ENCODE results near the gene NEDD8.

NEDD8 gene

GRCh38 chr14:24263848-24264247 lies 31.7 kb upstream of the NEDD8 start:
- no peak for DNase-seq (ENCODE audit: low spot score)

- DNase-seq (ENCODE audit: low spot score) = no peak
These were observed 30.9 kb upstream of the NEDD8 start, which contains the start of gene TGM1 for GRCh38 chr14:24262821-24263733. TGM1 (minus strand) TSS chr14:24263177; CDS start chr14:24262352, 825 bp downstream.

DNA sequence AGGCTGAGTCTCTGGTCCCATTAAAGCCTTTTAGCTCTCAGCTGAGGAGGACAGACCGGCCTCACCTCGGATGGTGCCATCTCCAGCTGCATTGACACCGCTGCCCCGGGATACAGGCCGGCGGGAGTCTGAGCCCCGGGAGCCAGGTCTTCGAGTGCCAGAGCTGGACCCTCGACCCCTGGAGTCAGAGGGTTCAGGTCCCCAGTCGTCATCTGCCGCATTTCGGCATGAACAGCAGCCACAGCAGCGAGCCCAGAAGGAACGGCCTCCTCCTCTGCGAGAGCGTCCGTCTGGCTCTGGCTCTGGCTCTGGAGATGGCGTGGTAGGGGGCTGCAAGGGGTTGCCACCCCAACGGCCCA lies 29.8 kb upstream of the NEDD8 start:
- no peak for DNase-seq (ENCODE audit: low spot score)

DNA sequence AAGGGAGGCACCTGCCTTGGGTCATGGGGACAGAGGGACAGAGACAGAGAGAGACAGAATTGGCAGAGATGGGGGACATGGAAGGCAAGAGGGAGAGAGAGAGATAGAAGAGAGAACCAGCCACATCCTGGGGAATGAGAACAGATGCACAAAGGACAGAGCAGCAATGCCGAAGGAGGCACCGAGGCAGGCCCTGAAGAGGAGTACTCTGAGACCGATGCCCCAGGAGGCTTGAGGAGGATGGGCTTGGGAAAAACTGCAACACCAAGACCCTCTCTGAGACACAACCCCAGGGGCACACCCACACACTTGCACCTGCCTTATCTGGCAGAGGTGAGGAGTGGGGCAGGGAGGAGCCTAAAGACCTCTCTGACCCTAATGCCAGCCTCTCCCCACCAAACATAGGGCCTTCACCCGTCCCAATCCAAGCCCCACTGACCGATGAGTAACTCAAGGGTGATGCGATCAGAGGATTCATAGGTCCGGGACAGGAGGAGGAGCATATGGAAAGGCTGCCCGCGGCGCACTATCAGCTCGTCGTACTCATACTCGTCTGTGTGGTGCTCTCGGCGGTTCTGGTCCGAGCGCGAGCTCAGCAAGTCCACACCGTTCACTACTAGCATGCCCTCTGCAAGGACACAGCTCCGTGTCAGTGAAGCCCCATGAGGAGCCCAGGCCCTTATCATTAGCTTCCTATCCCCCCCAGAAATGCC lies 29.2 kb upstream of the NEDD8 start:
- no peak for DNase-seq (ENCODE audit: low spot score)

DNA sequence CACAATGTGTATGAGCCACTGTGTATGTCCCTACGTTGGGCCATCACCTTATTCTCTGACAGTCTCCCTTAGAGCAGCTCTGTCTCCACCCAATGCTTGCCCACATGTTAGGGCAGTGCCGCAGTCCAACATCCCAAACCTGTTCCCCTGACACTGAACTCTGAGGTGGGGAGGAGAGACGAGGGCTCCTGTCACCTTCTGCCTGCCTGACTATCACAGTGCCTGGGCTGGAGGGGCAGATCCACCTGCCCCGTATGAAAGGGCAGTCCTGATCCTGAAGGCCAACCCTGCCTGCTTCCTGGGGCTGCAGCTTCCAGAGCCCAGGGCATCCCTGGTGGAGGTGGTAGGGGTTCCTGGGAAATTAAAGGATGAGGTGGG lies 28.6 kb upstream of the NEDD8 start:
- DNase-seq (ENCODE audit: low spot score) = no peak

DNA sequence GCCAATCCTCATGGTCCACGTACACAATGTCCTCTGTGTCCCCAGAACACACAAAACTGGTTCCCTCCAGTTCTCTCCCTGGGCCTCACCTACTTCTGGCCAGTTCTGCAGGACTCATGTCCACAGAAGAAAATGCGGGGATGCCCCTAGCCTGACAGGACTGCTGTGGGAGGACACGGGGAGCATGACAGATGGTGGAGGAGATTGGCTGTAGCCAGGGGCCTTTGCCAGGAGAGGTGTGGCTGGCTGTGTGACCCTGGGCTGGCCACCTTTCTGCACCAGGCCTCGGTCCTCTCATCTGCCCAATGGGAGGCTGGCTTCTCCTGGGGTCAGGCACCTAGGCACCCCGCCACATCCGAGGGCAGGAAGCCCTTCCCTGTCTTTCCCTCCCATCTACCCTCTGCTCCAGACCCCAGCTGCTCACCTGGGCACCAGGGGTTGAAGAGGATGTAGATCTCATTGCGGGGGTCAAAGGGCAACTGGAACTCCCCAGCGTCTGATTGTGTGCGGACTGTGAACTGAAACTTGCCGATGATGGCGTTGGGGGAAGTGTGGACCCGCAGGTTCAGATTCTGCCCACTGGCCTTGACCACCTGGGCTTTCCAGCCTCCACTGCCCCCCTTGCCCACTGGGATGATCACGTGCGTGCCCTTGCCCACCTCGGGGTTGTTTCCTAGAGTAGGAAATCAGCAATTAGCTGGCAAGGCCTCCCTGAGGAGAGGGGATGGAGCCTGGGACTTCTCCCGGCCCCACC lies 28.0 kb upstream of the NEDD8 start:
- no peak for DNase-seq (ENCODE audit: low spot score)

DNA sequence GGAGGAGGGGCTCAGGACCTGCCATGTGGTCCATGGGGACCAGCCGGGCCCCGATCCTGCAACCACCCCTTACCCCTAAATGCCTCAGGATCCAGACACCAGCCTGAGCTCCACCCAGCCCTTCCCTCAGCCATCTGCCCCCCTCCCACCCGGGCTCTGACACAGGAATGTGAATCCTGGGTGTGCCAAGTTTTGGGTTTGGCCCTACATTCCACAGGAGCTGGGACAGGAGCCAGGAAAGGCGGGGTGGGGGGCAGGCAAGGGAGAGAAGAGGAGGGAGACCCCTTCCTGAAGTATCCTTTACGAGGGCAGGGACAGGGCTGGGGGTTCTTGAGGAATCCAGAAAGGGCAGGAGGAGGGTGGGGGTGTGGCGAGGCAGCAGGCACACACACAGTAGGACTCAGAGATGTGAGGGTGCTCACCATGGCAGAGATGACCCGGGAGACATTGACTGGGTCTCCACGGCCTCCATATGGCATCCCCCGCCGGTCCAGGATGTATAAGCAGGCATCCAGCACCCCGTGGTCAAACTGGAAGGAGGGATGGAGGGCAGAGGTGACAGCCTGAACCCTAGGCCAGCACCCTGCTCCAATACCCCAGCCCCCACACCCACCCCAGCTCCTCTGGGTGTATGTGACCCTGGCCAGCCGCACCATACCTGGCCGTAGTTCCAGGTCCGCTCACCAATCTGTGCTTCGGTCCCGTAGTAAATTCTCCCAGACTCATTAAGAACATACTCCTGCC lies 27.3 kb upstream of the NEDD8 start:
- no peak for DNase-seq (ENCODE audit: low spot score)

DNA sequence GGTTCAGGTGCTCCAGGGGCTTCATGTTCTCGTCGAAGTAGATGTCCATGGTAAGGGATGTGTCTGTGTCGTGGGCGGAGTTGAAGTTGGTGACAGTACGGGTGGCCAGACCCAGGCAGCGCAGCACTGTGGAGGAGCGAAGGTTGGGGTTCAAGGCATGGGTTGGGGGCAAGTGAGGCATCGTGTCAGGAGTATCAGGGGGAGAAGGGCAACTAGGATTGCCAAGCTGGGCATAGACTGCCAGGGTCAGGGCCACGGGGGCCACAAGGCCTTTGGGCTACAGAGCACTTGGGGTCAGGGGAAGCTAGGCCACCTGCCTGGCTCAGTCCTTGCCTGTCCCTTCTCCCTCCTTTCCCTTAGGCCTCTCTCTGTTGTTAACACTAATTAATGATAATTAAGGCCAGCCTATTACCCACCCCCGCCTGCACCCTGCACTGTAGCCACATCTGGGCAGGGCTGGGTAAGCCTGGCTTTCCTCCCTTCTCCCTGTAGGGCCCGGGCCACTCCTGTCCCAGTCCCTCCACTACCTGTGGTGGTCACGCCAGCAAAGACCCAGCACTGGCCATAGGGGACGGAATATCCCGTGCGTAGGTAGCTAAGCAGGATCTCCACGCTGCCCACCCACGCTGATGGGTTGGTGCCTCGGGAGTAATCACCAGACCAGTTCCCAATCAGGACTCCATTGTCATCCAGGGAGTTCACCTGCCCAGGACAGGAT lies 26.5 kb upstream of the NEDD8 start:
- no peak for DNase-seq (ENCODE audit: low spot score)

GRCh38 chr14:24258119-24258518 lies 26.0 kb upstream of the NEDD8 start:
- no peak for DNase-seq (ENCODE audit: low spot score)

DNA sequence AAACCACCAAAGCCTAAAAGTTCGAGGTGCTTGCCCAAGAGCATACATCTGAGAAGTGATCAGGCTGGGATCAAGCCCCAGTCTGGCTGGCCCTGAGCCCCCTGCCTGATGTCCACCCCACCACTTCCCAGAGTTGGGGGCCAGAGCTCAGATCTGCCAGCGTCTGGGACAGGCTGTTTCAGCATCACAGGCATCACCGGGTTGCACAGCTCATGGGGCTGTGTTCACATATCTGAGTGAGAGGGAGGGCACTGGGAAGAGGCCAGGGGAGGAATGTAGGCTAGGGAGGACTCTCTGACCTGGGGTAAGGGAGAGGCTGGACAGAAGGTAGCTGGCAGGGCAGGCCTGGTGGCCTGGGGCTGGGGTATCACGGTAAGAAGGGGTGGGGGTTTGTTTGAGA lies 24.8 kb upstream of the NEDD8 start:
- no peak for DNase-seq (ENCODE audit: low spot score)

DNA sequence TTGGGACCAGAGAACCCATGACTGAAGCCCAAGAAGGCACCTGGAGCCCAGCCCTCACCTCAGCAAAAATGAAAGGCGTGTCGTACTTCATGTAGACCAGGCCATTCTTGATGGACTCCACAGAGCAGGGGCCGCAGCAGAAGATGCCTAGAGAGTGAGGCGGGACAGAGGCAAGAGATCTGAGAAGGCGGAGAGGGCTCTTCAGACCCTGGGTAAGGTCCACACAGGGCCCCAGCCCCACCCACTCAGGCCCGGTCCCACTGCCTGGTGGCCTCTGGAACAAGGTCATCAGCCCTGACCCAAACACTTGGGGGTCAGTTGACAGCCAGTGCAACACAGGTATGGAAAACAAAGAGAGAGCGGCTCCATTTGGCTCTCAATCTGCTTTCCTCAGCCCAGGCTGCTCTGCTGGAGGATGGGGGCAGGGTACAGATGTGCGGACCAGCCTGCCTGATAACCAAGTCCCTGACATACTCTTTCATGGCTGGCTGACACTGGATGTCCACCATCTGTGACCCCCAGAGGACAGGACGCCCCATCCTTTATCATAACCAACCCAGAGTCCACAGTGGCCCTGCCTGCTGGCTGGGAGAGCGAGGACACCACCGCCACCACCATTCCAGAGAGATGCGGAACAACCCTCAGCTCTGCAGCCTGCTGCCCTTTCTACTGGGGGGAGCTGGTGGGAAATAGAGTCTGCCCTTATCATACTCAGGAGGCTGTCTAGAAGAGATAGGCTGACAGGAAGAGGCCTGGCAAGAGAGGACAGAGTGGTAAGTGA lies 24.0 kb upstream of the NEDD8 start:
- DNase-seq (ENCODE audit: low spot score) = no peak

- DNase-seq (ENCODE audit: low spot score) = no peak
These were observed 23.3 kb upstream of the NEDD8 start for GRCh38 chr14:24255438-24255837.

DNA sequence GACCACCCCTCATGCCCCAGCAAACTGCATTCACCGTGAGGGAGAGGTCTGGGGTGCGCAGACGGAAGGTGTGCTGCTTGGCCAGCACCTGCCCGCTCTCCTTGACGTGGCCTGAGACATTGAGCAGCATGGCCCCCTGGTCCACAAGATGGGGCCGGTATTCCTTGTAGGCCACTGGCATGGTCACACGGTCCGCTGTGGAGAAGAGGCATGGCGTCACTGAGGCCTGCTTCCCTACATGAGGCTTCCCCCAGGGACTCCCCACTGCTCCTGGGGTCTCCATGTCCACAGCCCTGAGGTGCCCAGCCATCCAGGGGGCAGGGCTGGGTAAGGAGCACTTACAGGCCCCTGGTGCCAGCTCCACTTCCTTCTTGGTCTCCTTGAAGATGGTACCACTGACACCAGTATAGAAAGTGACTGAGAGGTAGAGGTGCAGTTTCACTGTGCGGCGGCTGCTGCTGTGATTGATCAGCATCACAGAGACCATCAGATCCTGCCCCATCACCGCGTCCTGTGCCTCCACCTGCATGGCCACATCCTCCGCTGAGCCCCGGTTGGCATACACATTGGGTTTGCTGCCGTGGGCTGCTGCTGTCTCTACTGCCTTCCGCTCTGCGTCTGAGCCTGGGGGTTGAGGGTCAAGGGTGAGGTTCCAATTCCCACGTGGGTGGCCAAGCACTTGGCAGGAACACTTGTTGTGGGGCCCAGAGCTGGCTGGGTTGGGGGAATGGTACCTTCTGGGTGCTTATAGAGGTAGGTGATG lies 22.6 kb upstream of the NEDD8 start:
- no peak for DNase-seq (ENCODE audit: low spot score)

- no peak for DNase-seq (ENCODE audit: low spot score)
These were observed 21.8 kb upstream of the NEDD8 start for GRCh38 chr14:24253936-24254335.

GRCh38 chr14:24252289-24253124 lies 20.3 kb upstream of the NEDD8 start:
- DNase-seq (ENCODE audit: low spot score) = peak; percentile 31

DNA sequence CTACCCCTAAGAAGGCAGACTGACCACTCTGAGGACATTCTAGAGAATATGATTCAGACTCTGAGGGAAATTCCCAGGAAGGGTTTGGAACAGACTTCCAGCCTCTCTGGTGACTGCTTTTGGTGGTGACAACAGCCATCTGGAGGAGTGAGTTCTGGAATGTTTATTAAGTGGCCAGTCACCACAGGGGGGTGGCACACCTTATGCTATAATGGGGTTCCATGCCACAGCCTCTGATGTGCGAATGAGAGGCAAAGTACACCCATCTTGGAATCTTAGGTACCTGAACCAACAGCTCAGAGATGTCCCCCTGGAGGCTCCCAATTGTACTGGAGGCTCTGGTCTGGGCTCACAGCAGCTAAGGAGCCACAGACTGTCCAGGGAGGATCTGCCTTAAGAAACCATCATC lies 19.7 kb upstream of the NEDD8 start:
- DNase-seq (ENCODE audit: low spot score) = no peak

DNA sequence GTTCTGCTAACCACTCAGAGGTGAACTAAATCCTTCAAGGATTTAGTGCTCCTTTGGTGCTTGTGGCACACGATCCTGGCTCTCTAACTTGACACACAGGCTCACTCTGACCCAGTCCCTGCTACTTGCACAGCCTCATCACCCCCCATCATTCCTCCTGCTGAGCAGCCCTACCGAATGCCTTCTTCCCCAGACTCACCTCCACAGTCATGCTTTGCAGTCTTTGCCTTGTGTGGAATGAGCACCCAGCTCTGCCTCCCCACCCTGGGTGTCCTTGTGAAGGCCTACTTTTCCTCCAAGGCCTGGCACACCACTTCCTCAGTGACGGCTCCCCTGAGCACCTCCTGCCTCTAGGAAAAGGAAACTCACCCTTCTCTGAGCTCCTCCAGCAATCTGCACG lies 18.2 kb upstream of the NEDD8 start:
- no peak for DNase-seq (ENCODE audit: low spot score)

- no peak for DNase-seq (ENCODE audit: low spot score)
These were observed 17.3 kb upstream of the NEDD8 start for GRCh38 chr14:24249230-24250021.
